Fibroblast of mammary gland (primary cell): ENCODE results near the gene KPNA1.
A peak's percentile ranks its signal among the peaks of the same experiment; 100 is the strongest.
"Not testable (repeated sequence)": the region's sequence is repeated elsewhere in the genome, so short reads cannot be mapped to it uniquely, and the experiment has no call there.

Experiments used
- DNase-seq: peaks from one replicate; pipeline ENCODE4 v3.0.0-alpha.2; 2010; ENCODE audit warnings: low read depth
- H3K4me3 ChIP-seq: 2 replicates; pipeline ENCODE4 v1.5.1; 2011; ENCODE audit warnings: low read depth, mild to moderate bottlenecking, low read length, moderate library complexity; ENCODE audit not compliant: control insufficient read depth
- TF ChIP-seq, protein P1 (sequence below): conservative IDR thresholded peaks from 2 replicates; pipeline ENCODE4 v1.5.1; 2011; ENCODE audit warnings: low read depth, low read length, inconsistent platforms; ENCODE audit not compliant: control insufficient read depth, insufficient read depth

Gene KPNA1

DNA sequence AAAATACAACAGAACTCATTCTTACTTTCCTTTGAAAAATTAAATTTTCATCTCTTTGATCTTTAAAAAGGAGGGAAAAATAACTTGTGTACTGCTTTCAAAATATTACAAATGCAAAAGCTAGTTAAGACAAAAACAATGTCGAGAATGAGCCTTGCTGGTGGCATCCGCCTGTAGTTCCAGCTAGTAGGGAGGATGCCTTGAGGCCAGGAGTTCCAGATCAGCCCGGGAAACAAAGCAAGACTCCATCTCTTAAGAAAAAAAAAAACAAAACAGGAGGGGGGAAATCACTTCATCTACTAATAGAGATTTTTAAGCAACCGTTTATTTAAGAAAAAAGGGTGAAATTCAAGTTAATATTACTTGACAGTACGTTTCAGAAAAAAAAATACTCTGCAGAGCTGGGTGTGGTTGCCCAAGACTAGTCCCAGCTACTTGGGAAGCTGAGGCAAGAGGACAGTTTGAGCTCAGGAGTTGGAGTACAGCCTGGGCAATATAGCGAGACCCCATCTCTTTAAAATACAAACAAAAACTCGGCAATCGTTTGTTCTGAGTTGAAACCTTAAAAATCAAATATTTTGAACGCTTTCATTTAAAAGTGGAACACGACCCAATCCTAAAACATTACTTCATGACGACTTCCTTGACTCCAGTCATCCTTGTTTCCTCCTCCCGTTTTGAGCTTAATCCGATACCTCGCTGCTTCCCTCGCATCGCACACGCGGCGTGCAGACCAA lies 1.2 kb downstream of the KPNA1 start:
- DNase-seq = peak; percentile 77
- TF ChIP-seq, protein P1, sequence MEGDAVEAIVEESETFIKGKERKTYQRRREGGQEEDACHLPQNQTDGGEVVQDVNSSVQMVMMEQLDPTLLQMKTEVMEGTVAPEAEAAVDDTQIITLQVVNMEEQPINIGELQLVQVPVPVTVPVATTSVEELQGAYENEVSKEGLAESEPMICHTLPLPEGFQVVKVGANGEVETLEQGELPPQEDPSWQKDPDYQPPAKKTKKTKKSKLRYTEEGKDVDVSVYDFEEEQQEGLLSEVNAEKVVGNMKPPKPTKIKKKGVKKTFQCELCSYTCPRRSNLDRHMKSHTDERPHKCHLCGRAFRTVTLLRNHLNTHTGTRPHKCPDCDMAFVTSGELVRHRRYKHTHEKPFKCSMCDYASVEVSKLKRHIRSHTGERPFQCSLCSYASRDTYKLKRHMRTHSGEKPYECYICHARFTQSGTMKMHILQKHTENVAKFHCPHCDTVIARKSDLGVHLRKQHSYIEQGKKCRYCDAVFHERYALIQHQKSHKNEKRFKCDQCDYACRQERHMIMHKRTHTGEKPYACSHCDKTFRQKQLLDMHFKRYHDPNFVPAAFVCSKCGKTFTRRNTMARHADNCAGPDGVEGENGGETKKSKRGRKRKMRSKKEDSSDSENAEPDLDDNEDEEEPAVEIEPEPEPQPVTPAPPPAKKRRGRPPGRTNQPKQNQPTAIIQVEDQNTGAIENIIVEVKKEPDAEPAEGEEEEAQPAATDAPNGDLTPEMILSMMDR = no peak
- H3K4me3 ChIP-seq = peak overlapping the region; percentile 69

DNA sequence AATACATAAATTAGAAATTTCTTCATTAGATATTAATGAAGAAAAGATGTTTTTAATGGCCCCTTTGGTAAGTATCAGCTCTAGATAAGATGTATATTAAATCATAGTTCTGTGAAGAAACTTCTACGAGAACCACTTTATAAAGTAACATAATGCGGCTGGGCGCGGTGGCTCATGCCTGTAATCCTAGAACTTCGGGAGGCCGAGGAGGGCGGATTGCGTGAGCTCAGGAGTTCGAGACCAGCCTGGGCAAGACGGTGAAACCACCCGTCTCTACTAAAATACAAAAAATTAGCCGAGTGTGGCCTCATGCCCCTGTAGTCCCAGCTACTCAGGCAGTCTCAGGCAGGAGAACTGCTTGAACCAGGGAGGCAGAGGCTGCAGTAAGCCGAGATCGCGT lies 2.5 kb downstream of the KPNA1 start:
- DNase-seq = no peak
- no peak overlapping the region for H3K4me3 ChIP-seq
- TF ChIP-seq, protein P1 = no peak

DNA sequence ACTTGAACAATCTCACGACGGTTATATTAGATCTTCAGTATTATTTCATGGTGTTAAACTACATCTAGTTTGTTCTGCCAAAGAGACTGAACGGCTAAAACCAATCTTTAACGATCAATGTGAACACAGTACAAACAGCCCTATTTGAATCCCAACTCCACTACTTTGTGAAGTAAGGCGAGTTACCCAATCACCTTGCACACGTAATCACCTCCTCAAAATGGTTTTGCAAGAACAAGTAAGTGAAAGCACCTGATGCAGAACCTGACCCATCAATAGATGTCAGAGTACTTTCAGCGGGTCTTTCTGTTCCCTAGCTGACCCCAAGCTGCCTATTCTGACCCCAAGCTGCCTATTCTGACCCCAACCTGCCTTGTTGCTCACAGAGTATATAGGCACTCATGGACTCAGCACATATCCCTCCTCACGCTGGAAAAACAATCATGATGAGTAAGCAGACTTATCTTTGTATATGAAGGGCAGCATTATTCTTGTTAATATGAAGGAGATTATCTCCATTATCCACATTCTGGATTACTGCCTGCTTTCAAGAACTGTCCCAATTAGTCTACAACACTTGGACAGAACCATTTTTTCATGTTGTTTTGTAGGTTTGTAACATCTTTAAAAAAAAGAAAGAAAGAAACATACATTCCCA lies 3.7 kb downstream of the KPNA1 start:
- TF ChIP-seq, protein P1 = no peak
- no peak overlapping the region for H3K4me3 ChIP-seq
- DNase-seq = no peak

DNA sequence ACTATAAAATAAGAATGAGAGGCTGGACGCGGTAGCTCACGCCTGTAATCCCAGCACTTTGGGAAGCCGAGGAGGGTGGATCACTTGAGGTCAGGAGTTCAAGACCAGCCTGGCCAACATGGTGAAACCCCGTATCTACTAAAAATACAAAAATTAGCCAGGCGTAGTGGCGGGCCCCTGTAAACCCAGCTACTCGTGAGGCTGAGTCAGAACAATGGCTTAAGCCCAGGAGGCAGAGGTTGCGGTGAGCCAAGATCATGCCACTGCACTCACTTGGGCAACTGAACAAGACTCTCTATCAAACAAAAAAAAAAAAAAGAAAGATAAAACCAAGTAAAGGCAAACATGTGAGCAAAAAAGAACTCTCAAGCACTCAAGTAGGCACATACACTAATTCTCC lies 5.8 kb downstream of the KPNA1 start:
- not testable (repeated sequence) for H3K4me3 ChIP-seq
- DNase-seq = peak; percentile 50

DNA sequence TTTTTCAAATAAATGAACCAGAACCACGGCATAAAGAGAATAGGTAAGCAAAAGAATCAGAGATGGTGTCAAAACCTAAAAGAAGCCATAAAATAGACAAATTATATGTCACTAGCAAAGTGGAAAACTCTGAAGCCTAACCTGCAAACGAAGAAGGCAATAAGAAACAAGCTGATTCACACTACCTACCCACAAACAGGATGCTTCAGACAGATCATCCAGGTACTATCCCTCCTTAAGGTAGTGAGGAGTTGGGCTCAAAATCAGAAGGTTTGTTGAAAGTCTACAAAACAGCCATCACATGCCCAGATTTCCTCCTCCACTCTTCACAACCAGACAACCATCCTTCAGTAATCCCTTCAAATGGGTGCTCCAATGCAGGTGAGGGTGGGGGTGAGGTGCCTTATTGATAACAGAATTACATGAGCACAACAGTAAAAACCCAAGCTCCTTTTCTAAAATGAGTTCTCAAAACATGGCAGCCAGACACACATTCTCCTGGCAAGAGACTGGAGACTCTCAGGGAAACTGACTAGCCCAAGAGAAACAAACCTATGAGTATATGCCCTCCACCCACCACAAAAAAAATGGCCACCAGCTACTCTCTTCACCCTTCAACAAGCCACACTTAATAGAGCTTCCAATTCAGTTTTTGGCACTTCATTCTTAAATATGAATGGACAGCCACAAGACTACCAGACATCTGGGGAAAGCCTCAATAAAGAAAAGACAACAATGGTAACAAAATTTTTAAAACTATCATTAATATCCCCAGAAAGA lies 6.4 kb downstream of the KPNA1 start:
- no peak for DNase-seq
- no peak overlapping the region for H3K4me3 ChIP-seq
- TF ChIP-seq, protein P1 = no peak

DNA sequence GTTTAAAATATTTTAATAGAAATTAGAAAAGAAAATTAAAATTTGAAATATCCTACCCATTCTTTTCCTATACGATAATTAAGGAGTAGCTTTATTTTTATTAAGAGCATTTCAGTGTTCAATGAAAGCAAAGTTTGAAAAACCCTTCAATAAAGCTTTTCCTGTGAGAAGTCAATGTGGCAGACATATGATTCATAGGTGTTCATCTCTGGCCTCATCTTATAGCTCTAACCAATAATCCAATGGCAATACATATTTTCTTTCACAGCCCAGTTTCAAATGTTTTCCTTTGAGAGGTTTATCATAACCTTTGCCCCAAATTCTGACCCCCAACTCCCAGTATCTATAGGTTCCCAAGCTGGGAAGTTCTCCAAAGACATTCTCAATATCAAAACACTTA lies 8.3 kb downstream of the KPNA1 start:
- DNase-seq = no peak
- TF ChIP-seq, protein P1 = no peak
- no peak overlapping the region for H3K4me3 ChIP-seq

DNA sequence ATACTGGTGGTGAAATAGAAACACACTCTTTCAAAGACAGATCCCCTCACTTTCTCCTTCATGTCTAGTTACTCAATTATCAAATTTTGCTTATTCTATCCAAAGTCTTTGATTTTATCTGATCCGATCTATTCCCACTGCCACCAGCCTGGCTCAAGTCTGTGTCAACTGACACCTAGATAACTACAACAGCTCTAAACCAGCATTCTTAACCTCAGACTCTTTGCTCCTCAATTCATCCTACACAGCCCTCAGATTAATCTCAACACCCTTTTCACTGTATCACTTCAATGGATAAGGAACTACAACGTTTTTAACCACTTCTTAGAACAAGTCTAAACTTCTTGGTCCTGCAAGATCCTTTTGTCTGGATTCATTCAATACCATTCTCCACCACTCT lies 9.1 kb downstream of the KPNA1 start:
- DNase-seq = no peak
- TF ChIP-seq, protein P1 = no peak
- H3K4me3 ChIP-seq = no peak overlapping the region
